Measurements from ENCODE around the gene PIN1.

Gene PIN1

GRCh38 chr19:9883764-9884163, 48.6 kb downstream of the PIN1 start:
- TF ChIP-seq CTCF (IDR thresholded peaks at IDR 0.05; ENCODE audit: control extremely low read depth, extremely low read depth, low read depth, missing control alignments): no peak
- ChIA-PET CTCF (interaction anchor here (1.6 kb wide), 1 partner anchor 11 kb away, joined by 4 read pairs; no protein-coding TSS in a partner anchor), POLR2A (no interaction called here)
- DNase-seq (ENCODE audit: extremely low spot score): no peak

DNA sequence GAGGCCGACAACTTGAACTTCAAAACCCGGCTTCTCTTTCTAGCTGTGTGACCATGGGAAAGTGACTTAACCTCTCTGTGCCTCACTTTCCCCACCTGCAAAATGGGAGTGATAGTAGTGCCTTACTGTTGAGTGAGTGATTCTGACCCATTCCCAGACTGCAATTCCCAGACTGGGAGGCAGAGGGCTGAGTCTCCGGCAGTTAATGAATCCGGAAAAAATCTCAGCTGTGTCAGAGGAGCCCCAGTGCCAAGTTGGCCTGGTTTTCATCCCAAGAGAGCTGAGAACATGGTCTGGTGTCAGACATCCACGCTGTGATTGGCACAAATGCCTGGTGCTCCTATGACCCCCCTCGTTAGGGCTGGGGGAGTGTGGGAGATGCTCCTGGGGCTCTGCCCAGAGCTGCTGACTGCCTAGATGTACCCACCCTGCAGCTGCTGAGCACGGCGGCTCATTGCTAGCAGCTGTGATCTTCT, 50.0 kb downstream of the PIN1 start:
- DNase-seq (ENCODE audit: extremely low spot score): no peak
- POLR2A ChIA-PET: no interaction called here
- CTCF ChIA-PET: interaction anchor here (1.0 to 1.6 kb wide), 4 partner anchors 9 to 144 kb away, joined by 3 to 5 read pairs (median 4); no protein-coding TSS in a partner anchor
- TF ChIP-seq CTCF (IDR thresholded peaks at IDR 0.05; ENCODE audit: control extremely low read depth, extremely low read depth, low read depth, missing control alignments): no peak

- ChIA-PET POLR2A (interaction anchor here (0.7 kb wide), 1 partner anchor 592 kb away, joined by 4 read pairs; no protein-coding TSS in a partner anchor), CTCF (no interaction called here)
- DNase-seq (ENCODE audit: extremely low spot score): no peak
Observed at GRCh38 chr19:9891609-9892373, 56.7 kb downstream of the PIN1 start.

More at GRCh38 chr19:9891609-9892373, 56.7 kb downstream of the PIN1 start:
- no peak for TF ChIP-seq CTCF (IDR thresholded peaks at IDR 0.05; ENCODE audit: control extremely low read depth, extremely low read depth, low read depth, missing control alignments)
